Right lobe of liver (tissue), 6 donors: ENCODE results near the gene TAB2. TPM values are rescaled to one million over a fixed set of nuclear protein-coding genes. Genes with fewer than 3 reads are reported as not detected.

Experiments used
- ATAC-seq, 4 donors: fragments of 200-7000 bp; cut with Tn5 transposase; one replicate each; pipeline ENCODE4 v1.9.1; 2020; ENCODE audit warnings: mild to moderate bottlenecking in 4 of 4, moderate library complexity in 4 of 4
- DNase-seq, 3 donors: peaks; one replicate each; pipeline ENCODE4 v3.0.0-alpha.2; 2020
- H3K27ac ChIP-seq, 3 donors: fragments of 200-600 bp; one replicate each; pipeline ENCODE4 v1.8.0; 2022
- H3K27me3 ChIP-seq, 2 donors: fragments of 200-600 bp; one replicate each; pipeline ENCODE4 v1.8.0; 2022
- H3K36me3 ChIP-seq, 4 donors: fragments of 200-600 bp; sonication (generic) in 1 of 4; one replicate each; pipeline versions ENCODE4 v1.5.1 to v1.8.0; 2017 to 2022; ENCODE audit warnings: control low read depth in 1 of 4
- H3K4me1 ChIP-seq, 4 donors: fragments of 200-600 bp; sonication (generic) in 1 of 4; one replicate each; pipeline versions ENCODE4 v1.5.1 to v1.8.0; 2017 to 2022; ENCODE audit warnings: control low read depth in 1 of 4
- H3K4me3 ChIP-seq, 3 donors: fragments of 200-600 bp; one replicate each; pipeline ENCODE4 v1.8.0; 2022
- H3K9me3 ChIP-seq, 4 donors: fragments of 200-600 bp; sonication (generic) in 1 of 4; one replicate each; pipeline versions ENCODE4 v1.5.1 to v1.8.0; 2017 to 2022; ENCODE audit warnings: control low read depth in 1 of 4
- POLR2A ChIP-seq: fragments of 450-650 bp; IDR thresholded peaks from one replicate; pipeline ENCODE4 v1.6.1; 2017; ENCODE audit warnings: antibody characterized with exemption, mild to moderate bottlenecking
- WGBS: methylation state at CpG from one replicate; pipeline ENCODE4 v1.1.6; 2018; ENCODE audit warnings: low coverage, low lambda C conversion rate; ENCODE audit not compliant: insufficient coverage; ENCODE audit errors: missing lambda C conversion rate; 5-methylcytosine and 5-hydroxymethylcytosine counted together
- intact Hi-C, 2 donors: fragments of 100-400 bp; cut with DNase I; formaldehyde crosslinking; loops; one replicate each; pipeline versions ENCODE4 v1.11.2 to v1.14.1; 2022
- total RNA-seq, 6 experiments: library from RNA; depleted of rRNA in 2 of 6; stranded (reverse); fragments of >200 nt in 2 of 6; fragmentation: NEBNext Ultra II Directional in 3 of 6; extraction: Animal tissue kit (Norgen Biotek cat#: 25700) in 3 of 6; gene quantifications; one replicate each; pipeline versions ENCODE4 v1.1.0 to v1.2.4, GENCODE V29; 2016 to 2023
- TF ChIP-seq, protein P1 (sequence below), 4 donors: fragments of 200-600 bp in 3 of 4; fragments of 450-650 bp in 1 of 4; IDR thresholded peaks; one replicate each; pipeline versions ENCODE4 v1.5.1 to v1.8.0; 2016 to 2022; ENCODE audit warnings: antibody characterized with exemption in 4 of 4, mild to moderate bottlenecking in 2 of 4
- donor health status: DM: no; HTN: yes; CAD: no.
- donor health status: DM: no; HTN: no; CAD: no.
- donor health status: DM: no; HTN: no; CAD: no.
- donor health status: DM: no; HTN: yes; CAD: no.
- donor health status: DM: no; HTN: yes; CAD: no.

The TAB2 gene
- total RNA-seq, 6 experiments from 2014 or later = 25.5 to 33.1 (median 30.2) TPM

DNA sequence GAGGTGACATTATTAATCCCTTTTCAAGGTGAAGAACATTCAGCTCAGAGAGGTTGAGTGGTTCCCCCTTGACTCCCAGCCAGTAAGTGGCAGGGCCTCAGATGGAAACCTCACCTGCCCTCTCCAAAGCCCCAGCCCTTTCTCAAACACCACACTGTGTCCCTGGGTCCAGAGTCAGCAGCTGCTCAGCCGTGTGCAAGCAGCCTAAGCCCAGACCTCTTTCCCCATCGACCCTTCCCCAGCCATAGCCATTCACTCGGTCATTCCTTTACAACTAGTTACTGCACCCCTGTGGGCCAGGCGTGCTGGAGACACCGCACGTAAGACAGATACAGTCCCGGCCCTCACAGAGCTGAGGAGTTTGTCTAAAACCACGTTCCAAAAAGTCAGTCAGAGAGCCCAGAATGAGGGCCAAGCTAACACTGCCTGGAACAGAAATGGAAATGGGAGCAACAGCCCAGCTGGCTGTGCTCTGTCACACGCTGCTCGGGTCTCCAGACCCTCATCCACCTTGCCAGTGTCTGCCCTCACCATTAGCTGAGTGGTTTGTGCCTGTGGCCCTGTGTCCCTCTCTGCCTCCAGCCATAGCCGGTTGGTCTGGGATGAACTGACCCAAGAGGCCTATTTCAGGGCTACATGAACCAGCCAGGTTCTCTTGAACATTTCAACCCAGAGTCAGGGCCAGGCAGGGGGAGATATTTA lies 137.7 kb downstream of the TAB2 start:
- ATAC-seq (peak in 2 of 4 donors; percentile 1 to 2), DNase-seq (peak in 1 of 3 donors; percentile 58)
- Histone ChIP-seq H3K9me3 (no peaks in the 10 kb centered on the region), H3K4me1 (peaks cover 0 to 18% (median 12%) of the 10 kb centered on the region in 4 donors), H3K27ac (peak overlapping the region; percentile 26 to 39 (median 36)), H3K36me3 (no peaks in the 10 kb centered on the region), H3K27me3 (no peaks in the 10 kb centered on the region), H3K4me3 (no peak overlapping the region)
- 76% methylated on average over 5 of the region's 11 CpGs for WGBS
- TF ChIP-seq, protein P1, sequence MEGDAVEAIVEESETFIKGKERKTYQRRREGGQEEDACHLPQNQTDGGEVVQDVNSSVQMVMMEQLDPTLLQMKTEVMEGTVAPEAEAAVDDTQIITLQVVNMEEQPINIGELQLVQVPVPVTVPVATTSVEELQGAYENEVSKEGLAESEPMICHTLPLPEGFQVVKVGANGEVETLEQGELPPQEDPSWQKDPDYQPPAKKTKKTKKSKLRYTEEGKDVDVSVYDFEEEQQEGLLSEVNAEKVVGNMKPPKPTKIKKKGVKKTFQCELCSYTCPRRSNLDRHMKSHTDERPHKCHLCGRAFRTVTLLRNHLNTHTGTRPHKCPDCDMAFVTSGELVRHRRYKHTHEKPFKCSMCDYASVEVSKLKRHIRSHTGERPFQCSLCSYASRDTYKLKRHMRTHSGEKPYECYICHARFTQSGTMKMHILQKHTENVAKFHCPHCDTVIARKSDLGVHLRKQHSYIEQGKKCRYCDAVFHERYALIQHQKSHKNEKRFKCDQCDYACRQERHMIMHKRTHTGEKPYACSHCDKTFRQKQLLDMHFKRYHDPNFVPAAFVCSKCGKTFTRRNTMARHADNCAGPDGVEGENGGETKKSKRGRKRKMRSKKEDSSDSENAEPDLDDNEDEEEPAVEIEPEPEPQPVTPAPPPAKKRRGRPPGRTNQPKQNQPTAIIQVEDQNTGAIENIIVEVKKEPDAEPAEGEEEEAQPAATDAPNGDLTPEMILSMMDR (IDR thresholded peaks at IDR 0.05) = no peak
- no peak for TF ChIP-seq POLR2A
- intact Hi-C loops = no loop called here

DNA sequence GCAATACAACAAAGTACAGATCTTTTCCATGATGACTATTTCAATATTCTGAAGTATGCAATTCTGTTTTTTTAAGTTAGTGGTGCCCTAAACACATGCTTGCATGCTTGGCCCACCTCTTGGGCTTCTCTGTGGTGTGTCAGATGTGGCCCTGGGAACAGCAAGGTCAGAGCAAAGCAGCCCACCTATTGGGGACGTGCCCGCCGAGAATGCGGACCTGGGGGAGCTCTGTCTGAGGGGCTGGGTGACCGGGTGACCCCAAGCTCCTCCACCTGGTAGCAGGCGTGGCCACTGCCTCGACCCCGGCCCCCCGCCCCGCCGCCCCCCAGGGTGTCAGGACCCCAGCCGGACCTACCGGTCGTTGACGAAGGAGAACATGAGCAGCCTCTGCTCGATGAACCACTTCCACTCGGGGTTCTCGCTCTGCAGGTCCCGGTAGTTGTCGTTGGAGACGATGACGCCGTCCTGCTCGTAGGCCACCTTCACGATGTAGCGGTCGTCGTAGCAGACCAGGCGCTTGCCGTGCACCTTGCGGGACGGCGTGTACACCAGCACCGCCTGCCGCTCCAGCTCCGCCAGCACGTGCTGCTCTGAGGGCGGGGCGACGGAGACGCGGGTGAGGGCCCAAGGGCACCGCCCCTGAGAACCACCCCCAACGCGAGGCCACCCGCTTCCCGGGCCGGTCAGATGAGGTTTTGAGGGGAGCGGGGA lies 139.0 kb downstream of the TAB2 start:
- Histone ChIP-seq H3K27ac (no peak overlapping the region), H3K36me3 (no peaks in the 10 kb centered on the region), H3K4me3 (no peak overlapping the region), H3K27me3 (no peaks in the 10 kb centered on the region), H3K9me3 (no peaks in the 10 kb centered on the region), H3K4me1 (peaks cover 0 to 18% (median 12%) of the 10 kb centered on the region in 4 donors)
- intact Hi-C loops = no loop called here
- DNase-seq = no peak
- 89% methylated on average over 13 of the region's 49 CpGs for WGBS
- no peak for ATAC-seq
- TF ChIP-seq, protein P1 (IDR thresholded peaks at IDR 0.05) = no peak
- TF ChIP-seq POLR2A = no peak

DNA sequence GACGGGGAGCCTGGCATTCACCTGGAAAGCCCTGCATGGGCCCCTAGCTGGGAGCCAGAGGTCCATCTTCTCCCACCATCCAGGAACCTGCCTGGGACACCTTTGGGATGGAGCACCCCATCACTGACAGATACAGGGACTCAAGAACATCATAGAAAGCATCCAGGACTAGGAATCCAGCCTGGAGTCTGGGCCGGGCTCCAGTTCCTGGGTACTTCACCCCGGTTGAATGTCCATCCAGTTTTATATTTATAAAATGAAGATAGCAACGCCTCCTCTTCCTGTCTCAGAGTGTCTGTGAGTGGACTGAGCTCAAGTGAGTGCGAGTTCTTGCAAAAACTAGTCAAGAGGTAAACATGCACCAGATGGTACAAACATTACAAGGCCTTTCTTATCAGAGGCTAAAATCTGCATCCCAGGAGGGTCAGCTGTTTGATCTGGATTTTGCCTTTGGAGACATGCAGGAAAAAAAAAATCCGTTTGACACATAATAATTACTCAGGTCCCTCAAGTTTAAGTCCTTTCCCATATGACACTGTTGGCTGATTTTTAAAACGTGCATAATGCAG lies 139.9 kb downstream of the TAB2 start:
- Histone ChIP-seq H3K4me1 (peaks cover 0 to 18% (median 12%) of the 10 kb centered on the region in 4 donors), H3K27me3 (no peaks in the 10 kb centered on the region), H3K9me3 (no peaks in the 10 kb centered on the region), H3K4me3 (no peak overlapping the region), H3K27ac (no peak overlapping the region), H3K36me3 (no peaks in the 10 kb centered on the region)
- ATAC-seq = no peak
- intact Hi-C loops = no loop called here
- TF ChIP-seq POLR2A = no peak
- TF ChIP-seq, protein P1 (IDR thresholded peaks at IDR 0.05) = no peak
- 53% methylated on average over 6 of the region's 7 CpGs for WGBS
- DNase-seq = no peak

DNA sequence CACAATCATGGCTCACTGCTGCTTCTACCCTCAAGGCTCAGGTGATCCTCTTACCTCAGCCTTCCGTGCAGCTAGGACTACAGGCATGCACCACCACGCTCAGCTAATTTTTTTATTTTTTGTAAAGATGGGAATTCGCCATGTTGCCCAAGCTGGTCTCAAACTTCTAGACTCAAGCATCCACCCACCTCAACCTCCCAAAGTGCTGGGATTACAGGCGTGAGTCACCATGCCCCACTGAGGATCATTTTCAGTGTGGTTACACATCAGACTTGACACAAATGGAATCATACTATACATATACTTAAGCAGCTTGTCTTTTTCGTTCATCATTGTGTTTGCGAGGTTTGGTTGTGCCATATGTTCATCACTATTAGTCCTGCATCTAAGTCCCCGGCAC lies 140.7 kb downstream of the TAB2 start:
- intact Hi-C loops = no loop called here
- 90% methylated on average over 7 of the region's 7 CpGs for WGBS
- Histone ChIP-seq H3K36me3 (no peaks in the 10 kb centered on the region), H3K4me3 (no peak overlapping the region), H3K9me3 (no peaks in the 10 kb centered on the region), H3K27me3 (no peaks in the 10 kb centered on the region), H3K4me1 (peaks cover 0 to 18% (median 12%) of the 10 kb centered on the region in 4 donors), H3K27ac (no peak overlapping the region)
- no peak for ATAC-seq
- TF ChIP-seq, protein P1 (IDR thresholded peaks at IDR 0.05) = no peak
- TF ChIP-seq POLR2A = no peak
- DNase-seq = no peak
